ENCODE measurements around the gene PTPRM. TPM values are rescaled to one million over a fixed set of nuclear protein-coding genes. Genes with fewer than 3 reads are reported as not detected.

PTPRM gene
- total RNA-seq, 4 donors from 2014 or later, result 62.7 to 94.0 (median 76.0) TPM

DNA sequence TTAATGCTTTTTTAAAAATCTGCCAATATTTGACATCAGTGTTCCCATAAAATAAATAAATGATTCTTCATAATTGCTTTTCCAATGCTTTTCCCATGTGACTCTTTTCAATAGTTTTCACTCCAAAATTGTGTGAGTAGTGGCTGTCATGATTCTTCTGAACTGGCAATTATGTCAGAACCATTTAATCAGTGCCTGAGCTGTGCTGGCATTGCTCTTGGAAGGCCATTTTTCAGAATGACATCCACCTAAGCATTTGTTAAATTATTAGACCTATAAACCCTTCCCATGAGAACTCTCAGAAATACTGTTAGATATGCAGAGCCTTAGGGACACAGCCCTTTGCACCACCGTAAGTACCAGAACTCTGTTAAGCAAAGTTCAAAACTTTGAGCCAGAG, 707.3 kb downstream of the PTPRM start:
- Histone ChIP-seq H3K9me3 (no peaks in the 10 kb centered on the region), H3K27ac (replicated peaks in 1 of 4) (no peak overlapping the region), H3K4me1 (no peaks in the 10 kb centered on the region), H3K36me3 (no peaks in the 10 kb centered on the region), H3K4me3 (no peak overlapping the region), H3K27me3 (no peaks in the 10 kb centered on the region)
- TF ChIP-seq, protein P1, sequence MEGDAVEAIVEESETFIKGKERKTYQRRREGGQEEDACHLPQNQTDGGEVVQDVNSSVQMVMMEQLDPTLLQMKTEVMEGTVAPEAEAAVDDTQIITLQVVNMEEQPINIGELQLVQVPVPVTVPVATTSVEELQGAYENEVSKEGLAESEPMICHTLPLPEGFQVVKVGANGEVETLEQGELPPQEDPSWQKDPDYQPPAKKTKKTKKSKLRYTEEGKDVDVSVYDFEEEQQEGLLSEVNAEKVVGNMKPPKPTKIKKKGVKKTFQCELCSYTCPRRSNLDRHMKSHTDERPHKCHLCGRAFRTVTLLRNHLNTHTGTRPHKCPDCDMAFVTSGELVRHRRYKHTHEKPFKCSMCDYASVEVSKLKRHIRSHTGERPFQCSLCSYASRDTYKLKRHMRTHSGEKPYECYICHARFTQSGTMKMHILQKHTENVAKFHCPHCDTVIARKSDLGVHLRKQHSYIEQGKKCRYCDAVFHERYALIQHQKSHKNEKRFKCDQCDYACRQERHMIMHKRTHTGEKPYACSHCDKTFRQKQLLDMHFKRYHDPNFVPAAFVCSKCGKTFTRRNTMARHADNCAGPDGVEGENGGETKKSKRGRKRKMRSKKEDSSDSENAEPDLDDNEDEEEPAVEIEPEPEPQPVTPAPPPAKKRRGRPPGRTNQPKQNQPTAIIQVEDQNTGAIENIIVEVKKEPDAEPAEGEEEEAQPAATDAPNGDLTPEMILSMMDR (IDR thresholded peaks at IDR 0.05), result no peak
- TF ChIP-seq POLR2A (IDR thresholded peaks at IDR 0.05; ENCODE audit: low read depth), result no peak
- TF ChIP-seq POLR2AphosphoS5 (IDR thresholded peaks at IDR 0.05), result no peak
- TF ChIP-seq EP300 (IDR thresholded peaks at IDR 0.05), result no peak
- WGBS, result 93% methylated on average over 1 of the region's 1 CpG
- DNase-seq (ENCODE audit: extremely low spot score), result no peak
- intact Hi-C loops (cut with DNase I), result no loop called here

DNA sequence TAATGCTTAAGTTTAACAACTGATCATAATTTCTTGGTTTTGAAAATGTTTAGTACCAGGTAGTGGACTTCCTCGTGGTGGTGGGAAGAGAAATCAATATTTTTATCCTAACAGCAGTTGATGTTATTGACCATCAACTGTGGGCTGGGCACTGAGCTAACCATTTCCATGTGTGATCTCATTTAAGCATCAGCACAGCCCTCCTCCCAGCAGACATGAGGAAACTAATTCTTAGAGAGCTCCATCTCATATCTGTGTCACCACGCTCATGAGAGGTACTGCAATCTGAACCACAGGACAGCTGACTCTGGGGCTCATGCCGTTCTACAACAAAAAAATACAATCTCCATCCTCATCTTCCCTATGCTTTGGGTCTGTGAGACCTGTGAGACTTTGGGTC, 709.3 kb downstream of the PTPRM start:
- intact Hi-C loops (cut with DNase I), result no loop called here
- 87% methylated on average over 3 of the region's 3 CpGs for WGBS
- no peaks in the 10 kb centered on the region for H3K9me3 ChIP-seq
- no peaks in the 10 kb centered on the region for H3K27me3 ChIP-seq
- no peak overlapping the region for H3K4me3 ChIP-seq
- H3K27ac ChIP-seq (replicated peaks in 1 of 4), result no peak overlapping the region
- no peak for DNase-seq (ENCODE audit: extremely low spot score)
- no peak for TF ChIP-seq POLR2AphosphoS5 (IDR thresholded peaks at IDR 0.05)
- TF ChIP-seq EP300 (IDR thresholded peaks at IDR 0.05), result no peak
- no peak for TF ChIP-seq POLR2A (IDR thresholded peaks at IDR 0.05; ENCODE audit: low read depth)
- TF ChIP-seq, protein P1 (IDR thresholded peaks at IDR 0.05), result no peak
- H3K36me3 ChIP-seq, result no peaks in the 10 kb centered on the region
- no peaks in the 10 kb centered on the region for H3K4me1 ChIP-seq

DNA sequence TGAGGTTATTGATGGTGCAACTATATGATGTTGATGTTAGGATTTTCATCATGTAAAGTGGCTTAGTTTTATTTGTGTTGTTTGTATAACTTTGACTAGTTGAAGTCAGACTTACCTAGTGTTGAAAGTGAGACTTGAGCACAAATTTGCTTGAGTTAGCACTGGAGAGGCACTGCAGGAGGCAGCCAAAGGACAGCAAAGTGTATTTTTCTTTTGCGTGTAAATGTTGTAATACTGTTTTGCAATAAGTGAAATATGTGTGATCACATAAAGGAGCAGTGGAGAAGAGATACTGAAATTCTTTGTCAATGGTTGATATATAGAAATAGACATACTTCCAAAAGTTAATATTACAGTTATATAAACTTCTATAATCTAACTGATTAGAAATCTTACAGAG, 710.2 kb downstream of the PTPRM start:
- no peak for TF ChIP-seq EP300 (IDR thresholded peaks at IDR 0.05)
- no peak for TF ChIP-seq POLR2AphosphoS5 (IDR thresholded peaks at IDR 0.05)
- TF ChIP-seq POLR2A (IDR thresholded peaks at IDR 0.05; ENCODE audit: low read depth), result no peak
- TF ChIP-seq, protein P1 (IDR thresholded peaks at IDR 0.05), result no peak
- intact Hi-C loops (cut with DNase I), result no loop called here
- H3K36me3 ChIP-seq, result no peaks in the 10 kb centered on the region

DNA sequence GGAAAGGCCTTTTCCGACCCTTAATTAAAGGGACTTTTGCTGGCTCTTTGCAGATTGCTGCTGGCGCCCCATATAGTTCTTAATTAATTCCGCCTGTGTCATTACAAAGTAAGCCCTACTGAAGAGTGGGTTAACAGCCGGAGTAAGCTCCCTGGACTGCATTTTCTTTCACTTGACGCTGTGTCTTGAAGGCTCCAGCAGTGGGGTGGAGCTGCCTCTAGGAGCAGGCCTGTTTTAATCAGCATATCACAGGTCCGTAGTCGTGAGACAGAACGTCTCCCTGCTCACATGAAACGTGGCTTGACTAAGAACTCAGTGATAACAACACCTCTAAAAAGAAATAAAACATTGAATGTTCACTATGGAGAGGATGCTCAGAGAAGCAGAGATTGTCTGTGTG, 712.2 kb downstream of the PTPRM start:
- no peak overlapping the region for H3K4me3 ChIP-seq
- no peak for TF ChIP-seq EP300 (IDR thresholded peaks at IDR 0.05)
- TF ChIP-seq, protein P1 (IDR thresholded peaks at IDR 0.05), result no peak
- TF ChIP-seq POLR2AphosphoS5 (IDR thresholded peaks at IDR 0.05), result no peak
- no peak for TF ChIP-seq POLR2A (IDR thresholded peaks at IDR 0.05; ENCODE audit: low read depth)
- H3K27ac ChIP-seq (replicated peaks in 1 of 4), result no peak overlapping the region
- H3K9me3 ChIP-seq, result no peaks in the 10 kb centered on the region
- H3K27me3 ChIP-seq, result no peaks in the 10 kb centered on the region
- H3K36me3 ChIP-seq, result no peaks in the 10 kb centered on the region
- DNase-seq (ENCODE audit: extremely low spot score), result no peak
- peaks cover 0 to 6% (median 3%) of the 10 kb centered on the region in 4 donors for H3K4me1 ChIP-seq
- intact Hi-C loops (cut with DNase I), result no loop called here
- WGBS, result 79% methylated on average over 9 of the region's 9 CpGs

More for the DNA sequence above, 710.2 kb downstream of the PTPRM start:
- H3K9me3 ChIP-seq, result no peaks in the 10 kb centered on the region
- WGBS, result 89% methylated on average over 1 of the region's 1 CpG
- no peak overlapping the region for H3K27ac ChIP-seq (replicated peaks in 1 of 4)
- H3K4me3 ChIP-seq, result no peak overlapping the region
- DNase-seq (ENCODE audit: extremely low spot score), result no peak
- no peaks in the 10 kb centered on the region for H3K4me1 ChIP-seq
- H3K27me3 ChIP-seq, result no peaks in the 10 kb centered on the region

DNA sequence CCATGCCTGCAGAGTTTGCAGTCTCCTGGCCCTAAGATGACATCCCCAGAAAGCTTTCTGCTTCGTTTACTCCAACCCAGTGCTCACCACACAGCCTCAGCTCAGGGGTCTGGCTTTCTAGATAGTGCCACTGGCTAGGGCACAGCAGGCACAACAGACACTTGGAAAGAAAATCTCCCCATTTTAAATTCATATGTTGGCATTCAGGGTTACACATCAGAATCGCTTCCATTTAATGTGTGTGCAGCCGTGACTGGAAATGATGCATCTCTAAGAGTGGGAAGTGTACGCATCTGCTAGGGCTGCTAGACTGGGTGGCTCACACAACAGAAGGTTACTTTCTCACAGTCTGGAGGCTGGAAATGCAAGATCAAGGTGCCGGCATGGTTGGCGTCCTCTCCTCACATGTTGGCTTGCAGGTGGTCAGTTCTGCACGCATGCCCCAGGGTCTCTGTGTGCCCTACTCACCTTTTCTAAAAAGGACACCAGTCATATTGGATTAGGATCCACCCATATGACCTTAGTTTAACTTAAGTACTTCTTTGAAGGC, 712.7 kb downstream of the PTPRM start:
- H3K4me1 ChIP-seq, result peaks cover 0 to 9% (median 3%) of the 10 kb centered on the region in 4 donors
- H3K27ac ChIP-seq (replicated peaks in 1 of 4), result no peak overlapping the region
- no peak overlapping the region for H3K4me3 ChIP-seq
- no peaks in the 10 kb centered on the region for H3K36me3 ChIP-seq
- H3K9me3 ChIP-seq, result no peaks in the 10 kb centered on the region
- 91% methylated on average over 7 of the region's 7 CpGs for WGBS
- DNase-seq (ENCODE audit: extremely low spot score), result no peak
- H3K27me3 ChIP-seq, result no peaks in the 10 kb centered on the region
- intact Hi-C loops (cut with DNase I), result no loop called here
- TF ChIP-seq EP300 (IDR thresholded peaks at IDR 0.05) (no peak), POLR2A (IDR thresholded peaks at IDR 0.05; ENCODE audit: low read depth) (no peak), POLR2AphosphoS5 (IDR thresholded peaks at IDR 0.05) (no peak)
- TF ChIP-seq, protein P1 (IDR thresholded peaks at IDR 0.05), result no peak

All from esophagus muscularis mucosa (tissue), 4 donors.